HG03066 (cell line): Measurements from ENCODE around the gene NMRAL1.

Experiments used
- ATAC-seq: cut with Tn5 transposase; IDR thresholded peaks from one replicate; pipeline ENCODE4 v1.9.1; 2021; ENCODE audit warnings: low read depth; ENCODE audit not compliant: unreplicated experiment

The NMRAL1 gene

GRCh38 chr16:4468972-4469371 lies 5.5 kb downstream of the NMRAL1 start:
- ATAC-seq, result no peak

DNA sequence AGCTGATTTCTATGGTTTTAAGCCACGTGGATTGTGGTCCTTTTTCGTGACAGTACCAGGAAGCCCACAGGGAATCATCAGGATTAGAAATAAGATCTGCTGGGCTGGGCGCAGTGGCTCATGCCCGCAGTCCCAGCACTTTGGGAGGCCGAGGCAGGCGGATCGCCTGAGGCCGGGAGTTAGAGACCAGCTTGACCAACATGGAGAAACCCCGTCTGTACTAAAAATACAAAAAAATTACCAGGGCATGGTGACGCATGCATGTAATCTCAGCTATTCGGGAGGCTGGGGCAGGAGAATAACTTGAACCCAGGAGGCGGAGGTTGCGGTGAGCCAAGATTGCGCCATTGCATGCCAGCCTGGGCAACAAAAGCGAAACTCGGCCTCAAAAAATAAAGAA lies 6.5 kb downstream of the NMRAL1 start:
- no peak for ATAC-seq

DNA sequence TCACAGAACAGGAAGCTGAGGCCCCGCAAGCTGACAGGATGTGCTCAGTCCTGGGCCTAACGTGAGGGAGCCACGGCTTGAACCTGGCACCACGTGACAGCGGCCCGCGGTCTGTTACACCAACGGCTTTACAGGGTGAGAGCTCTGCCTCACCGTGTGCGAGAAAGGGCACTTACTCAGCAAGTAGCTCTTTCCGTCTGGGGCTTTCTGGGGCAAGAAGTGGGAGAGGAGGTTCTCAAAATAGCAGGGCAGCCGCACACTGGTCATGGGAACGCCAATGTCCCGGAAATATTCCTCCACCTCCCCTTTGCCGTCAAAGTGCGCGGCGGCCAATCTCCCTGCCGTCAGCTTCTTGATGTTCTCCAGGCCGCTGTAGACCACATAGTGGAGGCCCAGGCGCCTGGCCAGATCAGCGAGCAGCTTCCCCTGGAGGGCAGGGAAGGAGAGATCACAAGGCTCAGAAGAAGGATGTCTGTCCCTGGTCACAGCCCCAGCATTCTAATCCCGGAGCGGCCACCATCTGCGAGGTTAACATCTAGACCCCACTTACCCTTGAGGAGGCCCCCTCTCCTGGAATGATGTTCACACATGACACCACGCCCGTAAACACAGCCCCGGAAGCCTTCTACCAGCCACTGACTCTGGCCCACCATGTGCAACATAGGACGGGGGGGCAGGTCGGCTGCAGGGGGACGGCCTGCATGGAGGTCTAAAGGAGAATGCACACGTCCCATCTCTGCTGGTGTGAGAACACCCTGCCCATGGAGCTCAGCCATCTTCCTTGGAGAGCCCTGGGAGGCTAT lies 8.2 kb downstream of the NMRAL1 start:
- ATAC-seq, result no peak

- no peak for ATAC-seq
These were observed 10.8 kb downstream of the NMRAL1 start for GRCh38 chr16:4463522-4464163.

- ATAC-seq, result no peak
These were observed 13.0 kb downstream of the NMRAL1 start for GRCh38 chr16:4461250-4462085.

GRCh38 chr16:4460936-4461249 lies 13.5 kb downstream of the NMRAL1 start:
- ATAC-seq, result no peak

GRCh38 chr16:4455951-4456350 lies 18.5 kb downstream of the NMRAL1 start:
- no peak for ATAC-seq

DNA sequence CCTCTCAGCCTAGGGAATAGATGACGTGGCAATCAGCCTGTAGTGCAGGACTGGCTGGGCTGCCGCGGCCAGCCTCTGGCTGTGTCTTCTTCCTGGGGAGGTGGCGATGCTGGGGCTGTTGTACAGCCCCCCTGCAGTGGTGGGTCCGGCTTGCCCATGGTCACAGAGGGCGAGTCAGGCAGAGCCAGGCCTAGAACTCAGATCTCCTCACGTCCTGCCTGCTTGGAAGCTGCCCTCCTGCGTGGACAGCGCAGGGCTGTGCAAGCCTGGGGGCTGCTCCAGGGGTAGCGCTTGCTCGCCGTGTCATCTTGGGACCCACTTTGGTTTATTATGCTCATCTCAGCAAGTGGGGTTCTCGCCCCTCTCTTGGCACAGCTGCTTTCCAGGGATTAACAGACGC lies 19.3 kb downstream of the NMRAL1 start:
- ATAC-seq, result no peak

- no peak for ATAC-seq
These were observed 19.8 kb downstream of the NMRAL1 start for GRCh38 chr16:4454623-4455022.

GRCh38 chr16:4452674-4453073 lies 21.8 kb downstream of the NMRAL1 start:
- no peak for ATAC-seq

GRCh38 chr16:4450931-4451519 lies 23.4 kb downstream of the NMRAL1 start:
- ATAC-seq, result no peak

GRCh38 chr16:4450430-4450829 lies 24.0 kb downstream of the NMRAL1 start:
- no peak for ATAC-seq

DNA sequence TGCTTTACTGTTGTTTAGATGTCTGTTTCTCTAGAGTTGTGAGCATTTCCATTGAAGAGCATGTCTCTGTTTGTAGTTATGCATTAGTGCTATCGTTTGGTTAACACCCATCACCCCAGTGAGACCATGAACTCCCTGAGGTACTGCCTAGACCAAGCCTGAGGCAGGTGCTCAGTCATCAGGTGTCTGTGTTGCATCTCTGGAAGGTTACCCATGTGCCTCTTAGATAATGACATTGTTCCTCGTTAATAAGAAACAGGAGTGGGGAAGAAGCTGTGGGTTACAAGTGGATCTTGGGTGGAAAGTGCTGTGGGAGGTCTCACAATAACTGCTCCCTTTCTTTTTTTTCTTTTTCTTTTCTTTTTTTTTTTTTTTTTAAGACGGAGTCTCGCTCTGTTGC lies 30.4 kb downstream of the NMRAL1 start:
- no peak for ATAC-seq

- no peak for ATAC-seq
These were observed 31.2 kb downstream of the NMRAL1 start for GRCh38 chr16:4443271-4443670.

GRCh38 chr16:4442371-4442770 lies 32.1 kb downstream of the NMRAL1 start:
- ATAC-seq, result no peak

GRCh38 chr16:4437366-4437765 lies 37.1 kb downstream of the NMRAL1 start:
- no peak for ATAC-seq

GRCh38 chr16:4435337-4436067 lies 38.9 kb downstream of the NMRAL1 start:
- ATAC-seq, result no peak

GRCh38 chr16:4433914-4434787 lies 40.3 kb downstream of the NMRAL1 start:
- ATAC-seq, result no peak

DNA sequence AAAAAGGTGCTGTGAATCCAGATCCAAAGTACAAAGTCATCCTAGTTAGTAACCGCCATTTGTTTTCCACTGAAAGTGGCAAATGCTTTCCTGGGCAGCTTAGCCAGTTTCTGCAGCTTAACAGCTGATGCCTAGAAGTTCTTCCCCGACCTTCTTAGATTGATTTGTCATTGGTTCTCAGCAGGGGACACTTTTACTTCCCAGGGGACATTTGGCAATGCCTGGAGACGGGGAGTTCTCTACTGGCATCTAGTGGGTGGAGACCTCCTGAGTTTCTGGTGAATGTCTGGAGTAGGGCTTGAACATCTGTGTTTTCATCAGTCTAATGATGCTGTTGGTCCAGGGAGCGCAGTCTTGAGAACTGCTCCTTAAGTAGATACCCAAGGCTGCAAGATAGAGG lies 41.2 kb downstream of the NMRAL1 start:
- ATAC-seq, result no peak

- ATAC-seq, result no peak
These were observed 43.4 kb downstream of the NMRAL1 start for GRCh38 chr16:4431023-4431422.
